Measurements from ENCODE around the gene BCL6.

BCL6 gene

DNA sequence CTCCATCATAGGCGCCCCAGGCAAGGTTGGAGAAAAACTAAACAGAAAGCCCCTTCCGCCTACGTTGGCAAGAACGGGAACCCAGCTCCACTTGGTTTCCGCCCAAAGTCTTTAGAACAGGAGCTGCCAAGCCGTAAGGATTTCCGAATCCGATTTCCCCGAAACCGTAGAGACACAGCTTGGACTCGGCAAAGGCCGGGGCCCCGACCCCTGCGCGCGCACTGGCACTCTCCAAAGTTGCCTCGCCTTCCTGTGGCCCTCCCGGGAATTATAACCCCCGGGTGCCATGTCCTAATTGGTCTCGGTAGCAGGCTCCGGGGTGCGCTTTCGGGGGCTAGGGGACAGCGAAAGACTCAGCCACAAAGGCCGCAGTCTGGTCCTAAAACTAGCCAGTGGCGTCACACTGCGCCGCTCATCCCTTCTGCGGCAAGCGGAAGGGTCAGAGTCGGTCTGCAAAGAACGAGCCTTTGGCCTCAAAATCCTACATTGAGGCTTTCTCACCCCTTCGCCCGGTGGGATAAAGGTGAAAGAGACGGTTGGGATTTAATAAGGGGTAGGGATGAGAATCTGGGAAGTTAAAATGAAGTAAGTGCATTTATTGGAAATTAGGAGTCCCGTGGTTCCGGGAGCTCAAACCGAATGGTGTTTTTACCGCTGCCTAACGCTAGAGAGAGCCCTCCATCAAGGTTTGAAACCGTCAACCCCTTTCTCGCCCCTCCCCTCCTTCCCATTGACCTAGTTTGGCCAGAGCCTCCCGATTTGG lies 6.8 kb downstream of the BCL6 start:
- peak; percentile 73 for DNase-seq

DNA sequence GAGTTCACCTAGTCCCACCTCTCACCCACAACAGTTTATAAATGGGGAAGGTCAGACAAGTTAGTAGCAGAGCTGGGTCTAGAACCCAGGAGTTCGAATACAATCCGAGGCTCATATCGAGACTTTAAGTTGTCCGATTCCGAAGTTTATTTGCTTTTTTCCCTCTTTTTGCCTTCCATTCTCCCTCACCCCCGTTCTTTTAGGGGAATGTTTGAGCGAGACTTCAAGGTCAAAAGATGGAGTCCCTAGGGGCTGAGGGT lies 7.3 kb downstream of the BCL6 start:
- no peak for DNase-seq

DNA sequence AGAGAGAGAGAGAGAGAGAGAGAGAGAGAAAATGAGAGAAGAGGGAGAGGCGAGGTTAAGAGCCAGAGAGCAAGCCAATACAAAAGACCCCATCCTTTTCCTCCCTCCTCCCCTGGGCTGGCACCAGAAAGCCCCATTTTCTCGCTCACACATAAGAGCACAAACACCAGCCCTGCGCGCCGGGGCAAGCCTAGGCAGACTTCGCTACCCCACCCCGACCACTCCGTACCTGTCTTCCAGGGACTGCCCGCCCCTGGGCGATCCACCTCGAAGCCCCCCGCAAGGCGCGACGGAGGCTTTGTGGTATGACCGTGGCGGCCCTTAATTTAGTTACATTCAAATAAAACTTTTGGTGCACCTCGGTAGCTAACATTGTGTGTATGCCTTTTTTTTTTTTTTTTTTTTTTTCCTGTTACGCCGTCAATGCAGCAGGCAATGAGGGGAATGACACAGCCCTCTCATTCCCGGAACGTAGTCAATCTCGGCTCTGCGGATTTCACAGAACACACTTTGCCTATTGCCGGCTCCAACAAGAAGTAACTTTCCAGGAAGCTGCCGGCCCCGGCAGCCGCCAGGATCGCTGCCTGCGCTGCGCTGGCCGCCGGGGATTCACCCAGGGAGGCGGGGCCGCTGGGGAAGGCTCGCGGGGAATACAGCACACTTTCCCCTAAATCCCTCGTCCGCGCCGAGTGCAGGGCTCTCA lies 7.7 kb downstream of the BCL6 start:
- DNase-seq: peak; percentile 36

DNA sequence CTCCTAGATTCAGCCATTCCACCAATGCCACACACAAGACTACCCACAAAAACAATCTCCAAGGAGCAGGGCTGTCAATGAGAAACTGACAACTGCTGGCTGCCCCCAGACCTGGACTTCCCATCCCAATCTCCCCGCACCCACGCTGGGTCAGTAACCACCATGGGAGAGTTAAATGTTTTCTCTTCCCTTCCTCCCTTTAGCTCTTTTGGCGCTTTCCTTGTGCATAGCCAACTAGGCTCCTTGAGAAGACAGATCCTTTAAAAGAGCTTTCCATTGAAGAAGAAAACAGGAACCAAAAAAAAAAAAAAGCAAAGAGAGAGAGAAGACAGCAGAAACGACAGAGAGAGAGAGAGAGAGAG lies 8.3 kb downstream of the BCL6 start:
- no peak for DNase-seq

DNA sequence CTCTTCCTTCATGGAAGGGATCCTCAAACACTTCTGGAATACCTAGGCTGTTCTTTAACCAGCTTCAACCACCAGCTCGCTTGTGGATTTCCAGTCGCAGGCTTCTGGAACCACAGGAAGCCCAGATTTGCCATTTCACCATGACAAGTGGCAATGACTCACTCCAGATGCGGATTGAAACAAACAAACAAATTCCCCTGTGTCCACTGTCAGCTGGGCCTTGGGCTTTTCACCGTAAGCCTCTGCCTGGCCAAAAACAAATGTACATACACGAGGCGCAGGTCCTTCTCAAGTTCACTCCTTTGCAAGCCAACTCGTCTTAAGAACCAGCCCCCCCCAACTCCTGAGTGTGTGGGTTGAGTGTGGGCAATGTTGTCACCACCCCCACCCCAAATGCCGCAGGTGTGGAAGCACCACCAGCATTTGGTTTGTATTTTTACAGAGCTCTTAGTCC lies 8.8 kb downstream of the BCL6 start:
- no peak for DNase-seq

DNA sequence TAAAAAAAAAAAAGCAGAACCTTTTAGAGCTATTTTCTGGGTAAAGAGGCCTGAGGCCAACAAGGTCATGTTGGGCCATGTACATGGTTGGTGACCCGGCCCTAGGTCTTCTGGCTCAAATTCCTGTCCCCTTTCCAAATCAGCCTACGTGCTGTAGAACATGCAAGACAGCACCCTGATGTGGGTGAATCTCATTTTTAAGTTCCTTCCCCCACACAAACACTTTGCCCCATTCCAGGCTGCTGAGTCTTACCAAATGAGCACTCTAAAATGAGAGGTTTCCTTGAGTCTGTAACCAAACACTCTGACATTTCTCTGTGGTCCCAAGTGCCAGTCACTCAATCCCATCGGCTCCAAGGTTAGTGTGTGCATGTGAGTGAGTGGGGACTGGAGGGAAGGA lies 9.4 kb downstream of the BCL6 start:
- DNase-seq: no peak

DNA sequence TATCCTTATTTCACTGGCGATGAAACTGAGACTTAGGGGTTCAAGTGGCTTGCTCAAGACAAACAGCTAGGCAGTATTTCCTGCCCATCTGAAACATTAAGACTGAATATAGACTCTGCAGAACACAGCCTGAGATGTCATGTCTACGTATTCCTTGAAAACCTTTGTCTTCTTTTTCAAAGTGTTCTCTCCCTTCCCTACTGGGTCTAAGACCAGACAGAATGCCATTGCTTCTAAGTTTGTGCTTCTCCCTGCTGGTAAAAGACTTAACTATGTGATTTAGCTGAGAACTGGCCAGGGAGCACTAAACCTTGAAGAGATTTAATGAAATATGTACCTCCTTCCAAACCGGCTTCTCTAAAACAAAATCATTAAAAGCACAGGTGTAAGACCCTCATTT lies 9.9 kb downstream of the BCL6 start:
- no peak for DNase-seq

DNA sequence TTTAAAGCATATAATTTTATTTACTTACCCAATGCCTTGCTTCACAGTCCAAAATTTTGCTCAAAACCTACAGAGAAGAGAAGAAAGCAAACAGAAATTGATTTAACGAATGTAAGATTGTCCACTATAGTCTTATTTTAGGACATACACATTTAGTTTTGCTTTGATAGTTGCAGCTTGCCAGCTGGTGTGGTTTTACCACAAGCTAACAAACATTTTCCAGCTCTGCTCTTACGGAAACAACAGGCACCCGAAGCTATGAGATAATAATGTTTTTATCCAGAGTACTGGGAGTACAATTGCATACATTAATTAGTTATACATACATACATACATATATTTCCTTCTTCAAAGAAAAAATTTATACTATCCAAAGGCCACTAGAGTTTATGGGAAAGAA lies 10.4 kb downstream of the BCL6 start:
- DNase-seq: no peak

DNA sequence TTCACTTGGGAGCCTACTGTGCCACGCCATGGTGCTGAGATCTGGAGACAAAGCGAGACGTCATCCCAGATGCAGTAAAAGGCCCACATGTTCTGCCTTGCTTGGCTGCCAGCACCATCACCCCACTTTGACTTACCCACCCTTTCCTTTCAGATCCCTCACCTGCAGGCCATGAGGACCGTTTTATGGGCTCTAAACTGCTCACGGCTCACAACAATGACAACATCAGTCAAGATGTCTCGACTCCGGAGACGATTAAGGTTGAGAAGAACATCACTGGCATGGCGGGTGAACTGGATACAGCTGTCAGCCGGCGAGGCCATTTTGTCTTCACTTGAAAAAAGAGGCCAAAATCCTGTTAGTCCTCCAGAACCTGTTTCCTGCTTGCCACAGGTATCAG lies 11.9 kb downstream of the BCL6 start:
- no peak for DNase-seq

DNA sequence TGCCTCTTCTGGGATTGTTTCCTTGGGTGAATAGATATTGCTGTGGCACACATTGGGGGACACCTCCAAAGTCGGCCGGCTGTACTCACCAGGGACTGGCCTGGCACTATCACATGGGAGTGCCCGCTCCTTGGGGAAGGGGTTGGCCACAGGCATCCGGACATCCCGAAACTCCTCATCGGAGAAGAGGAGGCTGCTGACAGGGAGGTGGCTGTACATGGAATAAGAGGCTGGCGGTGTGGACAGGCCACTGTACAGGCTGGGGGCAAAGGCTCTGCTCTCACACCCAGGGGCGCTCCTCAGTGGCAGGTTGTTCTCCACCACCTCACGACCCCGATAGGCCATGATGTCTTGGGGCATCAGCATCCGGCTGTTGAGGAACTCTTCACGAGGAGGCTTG lies 15.7 kb downstream of the BCL6 start:
- no peak for DNase-seq

DNA sequence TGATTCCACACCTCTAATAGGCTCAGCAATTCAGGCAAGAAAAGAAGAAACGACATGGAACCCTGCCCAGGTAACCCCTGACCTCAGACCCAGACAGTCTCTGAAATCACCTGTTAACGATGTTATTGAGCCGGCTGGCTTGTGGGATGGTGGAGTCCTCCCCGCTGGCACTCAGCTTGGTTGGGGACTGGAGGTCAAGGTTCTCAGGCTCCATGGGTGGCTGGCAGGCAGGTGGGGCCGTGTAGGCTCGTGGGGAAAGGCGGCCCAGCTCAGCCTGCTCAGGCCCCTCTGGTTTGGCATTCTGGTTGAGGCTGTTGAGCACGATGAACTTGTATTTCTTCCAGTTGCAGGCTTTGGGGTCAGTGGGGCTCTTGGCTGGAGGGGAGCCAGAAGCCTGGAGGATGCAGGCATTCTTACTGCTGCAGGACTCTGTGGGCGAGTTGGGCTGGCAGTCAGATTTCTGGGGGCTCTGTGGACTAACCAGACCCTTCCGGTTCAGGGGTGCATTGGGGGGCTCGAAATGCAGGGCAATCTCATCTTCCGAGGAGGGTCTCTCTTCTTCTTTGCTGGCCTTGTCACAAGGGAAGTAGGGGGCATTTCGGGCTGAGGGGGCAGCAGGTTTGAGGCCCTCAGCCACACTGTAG lies 16.2 kb downstream of the BCL6 start:
- DNase-seq: no peak

DNA sequence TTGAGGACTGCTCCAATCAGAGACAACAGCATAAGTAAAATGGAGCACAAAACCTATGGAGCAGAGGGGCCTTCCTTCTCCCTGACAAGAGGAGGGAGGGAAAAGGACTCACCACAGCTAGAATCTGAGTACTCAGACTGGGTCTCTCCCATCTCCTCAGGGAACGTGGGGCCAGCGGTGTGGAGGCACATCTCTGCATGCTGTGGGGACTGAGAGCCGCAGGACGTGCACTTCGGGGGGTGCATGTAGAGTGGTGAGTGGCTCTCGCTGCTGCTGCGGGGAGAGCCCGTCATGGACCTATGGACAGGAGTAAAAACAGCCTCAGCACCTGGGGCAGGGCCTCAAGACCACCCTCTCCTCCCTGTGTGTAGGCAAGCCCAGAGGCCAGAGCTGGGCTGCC lies 17.0 kb downstream of the BCL6 start:
- no peak for DNase-seq

DNA sequence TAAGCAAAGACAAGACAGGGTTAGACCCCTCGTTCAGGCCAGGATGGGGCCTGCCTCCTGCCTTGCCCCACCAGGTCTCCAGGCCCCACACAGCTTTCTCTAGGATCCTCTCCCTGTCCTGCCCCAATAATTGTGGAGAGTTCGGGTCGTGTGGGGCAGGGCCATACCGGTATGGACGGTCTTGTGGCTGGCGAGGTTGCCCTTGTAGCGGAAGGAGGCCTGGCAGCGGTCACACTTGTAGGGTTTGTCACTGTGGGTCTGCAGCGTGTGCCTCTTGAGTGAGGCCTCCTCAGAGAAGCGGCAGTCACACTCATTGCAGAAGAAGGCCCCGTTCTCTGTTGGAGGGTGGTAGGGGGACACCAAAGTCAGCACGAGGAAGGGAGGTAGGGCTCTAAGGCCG lies 18.7 kb downstream of the BCL6 start:
- no peak for DNase-seq

DNA sequence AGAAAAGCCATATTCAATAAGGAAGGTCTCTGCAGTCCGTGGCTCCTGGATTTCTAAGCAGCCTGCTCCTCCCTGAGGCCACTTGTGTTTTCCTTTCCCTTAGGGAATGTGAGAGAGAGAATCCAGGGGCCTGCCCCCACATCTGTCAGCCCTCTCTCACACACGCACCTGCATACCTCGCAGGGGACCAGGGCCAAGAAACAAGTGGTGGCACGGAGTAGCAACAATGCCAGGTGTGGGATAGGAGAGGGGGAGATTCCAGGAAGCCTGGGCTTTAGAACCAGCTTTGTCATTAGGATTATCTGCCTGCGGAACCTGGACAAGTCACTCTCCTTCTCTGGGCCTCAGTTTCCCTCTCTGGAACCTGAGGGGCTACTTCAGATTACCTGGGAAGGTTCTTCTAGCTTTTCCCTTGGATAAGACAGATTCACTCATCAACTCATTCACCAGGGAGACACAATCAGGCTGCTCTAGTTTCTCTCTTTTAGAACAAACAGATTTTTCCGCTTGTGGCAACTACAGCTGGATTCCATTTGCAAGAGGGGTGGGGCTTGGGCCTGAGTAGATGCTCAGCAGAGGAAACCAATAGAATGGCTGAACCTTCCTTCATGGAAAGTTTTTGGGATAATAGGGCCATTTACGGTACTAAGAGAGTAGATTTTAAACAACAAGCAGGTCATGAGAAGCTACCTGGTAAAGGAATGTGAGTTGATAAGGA lies 19.5 kb downstream of the BCL6 start:
- no peak for DNase-seq

DNA sequence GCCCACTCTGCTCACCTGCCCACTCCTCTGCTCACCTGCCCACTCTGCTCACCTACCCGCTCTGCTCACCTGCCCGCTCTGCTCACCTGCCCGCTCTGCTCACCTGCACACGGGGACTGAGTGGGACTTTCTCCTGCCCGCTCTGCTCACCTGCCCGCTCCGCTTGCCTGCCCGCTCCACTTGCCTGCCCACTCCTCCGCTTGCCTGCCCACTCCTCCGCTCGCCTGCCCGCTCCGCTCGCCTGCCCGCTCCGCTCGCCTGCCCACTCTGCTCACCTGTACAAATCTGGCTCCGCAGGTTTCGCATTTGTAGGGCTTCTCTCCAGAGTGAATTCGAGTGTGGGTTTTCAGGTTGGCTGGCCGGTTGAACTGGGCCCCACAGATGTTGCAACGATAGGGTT lies 20.0 kb downstream of the BCL6 start:
- DNase-seq: no peak

DNA sequence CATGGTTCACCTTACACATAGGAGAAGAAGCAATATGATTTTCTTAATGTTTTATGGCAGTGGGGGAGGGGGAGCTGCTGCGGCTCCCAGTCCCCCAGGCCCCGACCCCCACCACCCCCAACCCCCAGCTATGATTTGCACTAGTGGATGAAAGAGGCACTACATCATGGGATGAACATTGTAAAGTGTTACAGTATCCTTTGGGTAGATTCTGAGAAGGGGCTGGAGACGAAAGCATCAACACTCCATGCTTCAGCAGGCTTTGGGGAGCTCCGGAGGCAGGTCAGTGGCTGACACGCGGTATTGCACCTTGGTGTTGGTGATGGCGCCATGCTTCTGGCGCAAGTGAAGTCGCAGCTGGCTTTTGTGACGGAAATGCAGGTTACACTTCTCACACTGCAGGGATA lies 23.1 kb downstream of the BCL6 start:
- no peak for DNase-seq

DNA sequence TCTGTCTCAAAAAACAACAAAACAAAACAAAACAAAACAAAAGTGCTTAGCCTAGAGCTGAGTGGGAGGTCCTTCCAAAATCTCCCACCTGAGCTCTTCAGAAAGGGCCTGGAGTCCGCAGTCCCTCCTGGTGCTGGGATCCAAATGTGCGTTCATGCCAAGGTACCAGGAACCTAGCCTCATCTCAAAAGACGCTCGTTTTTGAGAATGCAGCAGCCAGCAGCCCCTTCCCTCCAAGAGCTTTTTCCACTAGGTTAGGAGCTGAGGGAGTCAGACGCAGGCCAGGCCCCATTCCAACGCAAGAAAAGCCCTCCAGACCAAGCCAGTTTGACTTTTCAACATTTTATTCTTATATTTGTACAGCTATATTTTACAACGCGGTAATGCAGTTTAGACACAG lies 24.2 kb downstream of the BCL6 start:
- no peak for DNase-seq

DNA sequence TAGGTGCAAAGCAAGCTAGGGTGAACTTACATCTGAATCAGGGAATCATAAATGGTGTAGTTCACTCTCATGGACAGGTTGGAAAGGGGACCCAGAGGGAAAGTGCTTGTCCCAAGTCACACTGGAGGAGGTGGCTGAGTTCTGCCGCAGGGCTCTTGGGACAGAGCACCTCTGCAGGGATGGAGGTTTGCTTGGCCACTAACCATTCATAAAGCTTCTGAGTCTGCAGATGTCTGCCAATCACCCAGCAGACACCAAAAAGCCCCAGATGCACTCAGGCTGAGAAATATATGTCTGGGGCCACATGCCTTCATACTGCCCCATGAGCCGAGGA lies 25.0 kb downstream of the BCL6 start:
- DNase-seq: no peak

DNA sequence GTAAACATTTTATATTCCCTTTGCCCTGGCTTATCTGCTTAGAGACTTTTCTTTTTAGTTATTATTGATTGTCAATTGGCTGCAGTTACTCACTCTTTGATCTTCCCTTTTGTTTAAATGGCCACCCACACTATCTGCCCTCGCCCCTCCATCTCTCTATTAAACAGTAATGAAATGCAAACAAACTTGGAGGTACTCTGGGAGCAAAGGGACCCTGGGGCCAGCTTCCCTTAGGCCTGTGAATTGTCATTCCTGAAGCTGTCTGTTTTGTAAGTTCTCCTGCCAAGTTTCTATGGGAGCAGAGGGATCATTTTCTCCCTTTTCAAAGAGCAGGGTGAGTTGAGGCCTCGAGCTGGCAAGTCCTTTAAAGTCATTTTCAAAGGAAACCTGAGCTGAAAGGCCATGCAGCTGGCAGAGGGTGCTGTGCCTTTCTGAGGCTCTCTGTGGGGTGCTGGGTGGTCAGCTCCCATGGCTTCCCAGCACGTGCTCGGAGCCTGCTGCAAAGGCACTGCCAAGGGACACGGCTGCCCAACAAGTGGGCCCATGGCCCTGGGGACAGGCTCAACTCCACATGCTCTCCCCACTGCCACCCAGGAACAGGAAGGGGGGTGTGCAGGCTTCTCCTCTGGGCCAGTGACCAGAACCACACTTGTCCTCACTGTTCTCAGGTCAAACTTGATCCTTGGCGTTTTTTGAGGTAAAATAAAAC lies 25.5 kb downstream of the BCL6 start:
- DNase-seq: no peak

DNA sequence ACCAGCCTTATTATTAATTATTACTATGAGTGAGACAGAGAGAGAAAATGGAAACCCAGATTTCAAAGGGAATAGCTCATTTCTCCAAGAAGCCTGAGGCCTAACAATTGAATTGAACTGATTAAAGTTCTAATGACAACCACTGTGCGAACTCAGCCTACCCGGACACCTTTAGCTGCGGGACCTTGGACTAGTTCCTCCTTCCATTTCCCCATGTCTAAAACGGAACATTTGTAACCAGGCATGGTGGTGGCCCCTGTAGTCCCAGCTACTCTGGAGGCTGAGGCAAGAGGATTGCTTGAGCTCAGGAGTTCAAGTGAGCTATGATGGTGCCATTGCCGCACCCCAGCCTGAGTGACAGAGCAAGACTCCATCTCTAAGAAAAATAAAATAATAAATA lies 26.5 kb downstream of the BCL6 start:
- DNase-seq: no peak

DNA sequence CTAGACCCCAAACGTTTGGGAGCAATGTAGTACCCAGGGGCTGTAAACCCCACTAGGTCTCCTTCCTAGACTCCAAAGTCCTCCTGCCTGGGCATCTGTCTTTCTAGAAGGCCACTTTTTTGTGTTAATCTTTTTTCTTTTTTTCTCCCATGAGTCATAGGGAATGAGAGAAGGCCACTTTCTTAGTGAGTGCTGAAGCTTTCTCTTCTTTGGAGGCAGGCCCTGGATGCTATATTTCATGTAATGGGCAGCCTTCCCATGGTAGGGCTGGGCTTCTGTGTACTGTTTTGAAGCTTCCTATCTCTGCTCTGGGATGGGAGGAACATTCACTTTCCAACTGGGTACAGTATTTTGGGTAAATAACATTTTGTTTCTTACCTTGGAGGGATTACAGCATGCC lies 27.7 kb downstream of the BCL6 start:
- DNase-seq: no peak

DNA sequence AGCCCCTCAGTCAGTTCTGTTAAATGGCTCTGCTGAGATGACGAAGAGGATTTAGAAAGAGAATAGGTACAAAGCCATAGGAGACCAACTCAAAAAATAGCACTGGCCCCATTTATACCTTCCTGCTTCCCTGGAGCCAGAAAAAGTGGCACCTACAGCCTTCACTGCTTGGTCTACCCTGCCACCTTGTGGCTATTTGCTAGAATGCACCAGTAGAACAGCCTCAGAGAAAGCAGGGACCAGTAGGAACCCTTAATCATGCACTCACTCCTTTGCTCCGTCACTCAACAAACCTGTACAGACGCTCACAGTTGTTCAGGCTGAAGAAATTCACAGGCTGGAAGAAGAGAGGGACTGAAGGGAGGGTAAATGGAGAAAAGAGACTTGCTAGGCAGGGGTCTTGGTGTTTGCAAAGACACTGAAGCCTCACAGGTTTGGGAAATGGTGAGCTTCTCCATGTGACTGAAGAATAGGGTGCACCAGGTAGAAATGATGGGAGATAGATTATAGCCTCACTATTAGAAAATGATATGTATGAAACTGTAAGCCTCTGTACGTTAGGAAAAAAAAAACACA lies 30.8 kb downstream of the BCL6 start:
- DNase-seq: peak; percentile 76

DNA sequence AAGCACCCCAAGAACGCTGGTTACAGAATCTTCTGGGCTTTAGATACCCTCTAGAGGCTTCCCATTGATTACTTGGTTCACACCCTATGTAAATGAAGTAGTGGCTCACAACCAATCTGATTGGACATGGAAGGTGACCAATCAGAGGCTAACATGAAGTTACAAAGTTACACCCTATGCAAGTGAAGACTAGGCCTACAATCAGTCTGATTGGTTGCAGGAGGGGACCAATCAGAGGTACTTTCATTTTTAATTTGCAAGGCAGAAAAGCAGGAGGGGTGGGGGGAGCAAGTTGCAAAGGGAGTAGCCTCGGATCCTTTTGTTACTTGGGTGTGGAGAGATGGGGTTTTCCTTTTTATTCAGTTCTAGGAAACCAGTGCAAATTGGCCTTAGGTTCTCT lies 31.8 kb downstream of the BCL6 start:
- no peak for DNase-seq

Measured in CD4-positive, alpha-beta T cell treated with Interleukin-6 for 4 hours (primary cell).